ENCODE data around the gene LY6G6D. TPM values are rescaled to one million over a fixed set of nuclear protein-coding genes. Genes with fewer than 3 reads are reported as not detected.

The LY6G6D gene
- total RNA-seq, 1 experiment from 2014 or later, result not detected

DNA sequence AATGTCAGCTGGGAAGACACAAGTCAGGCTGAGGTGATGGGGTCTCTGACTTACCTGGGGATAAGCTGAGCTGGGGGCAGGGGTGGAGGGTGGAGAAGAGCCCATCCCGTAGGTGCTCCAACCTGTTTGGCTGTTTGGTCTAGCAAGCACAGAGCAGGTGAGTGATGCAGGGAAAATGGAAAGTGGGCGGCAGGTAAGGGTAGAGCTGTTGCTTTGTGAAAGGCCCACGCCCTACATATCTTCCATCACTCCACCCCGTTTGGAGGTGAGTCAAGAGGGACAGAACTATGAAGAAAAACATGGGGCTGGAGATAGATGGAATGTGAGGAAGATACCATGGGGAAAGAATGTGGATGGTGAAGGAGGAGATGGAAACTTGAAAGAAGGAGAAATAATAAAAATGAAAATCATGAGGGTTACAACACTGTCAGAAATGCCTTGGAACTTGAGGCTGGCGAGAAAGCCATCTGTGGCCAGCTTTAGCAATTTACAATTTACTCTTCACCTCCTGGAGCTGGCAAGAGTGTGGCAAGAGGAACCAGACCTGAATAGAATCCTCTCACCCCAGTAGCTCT lies 5.1 kb downstream of the LY6G6D start:
- no peak overlapping the region for H3K9ac ChIP-seq (ENCODE audit: extremely low read depth, insufficient read length, low read length)
- Mint-ChIP-seq H3K36me3 (ENCODE audit: insufficient read depth in 1 of 3, low read depth in 3 of 3) (no peaks in the 10 kb centered on the region), H3K9me3 (no peaks in the 10 kb centered on the region), H3K27me3 (ENCODE audit: low read depth) (no peaks in the 10 kb centered on the region), H3K4me1 (peaks cover 19 to 28% of the 10 kb centered on the region in 2 experiments), H3K27ac (peak overlapping the region in 1 of 3 experiments; percentile 19; a peak in 1 of 7 replicates), H3K4me3 (no peak overlapping the region)
- no peaks in the 10 kb centered on the region for H3K27me3 ChIP-seq (ENCODE audit: insufficient read depth, low read length)
- H3K27ac ChIP-seq (ENCODE audit: insufficient read length, low read depth, low read length), result no peak overlapping the region
- no peak overlapping the region for H2AK5ac ChIP-seq (ENCODE audit: insufficient read length, low read length)
- no peak for DNase-seq
- no peak overlapping the region for H2BK120ac ChIP-seq (ENCODE audit: low read depth, low read length, poor library complexity, severe bottlenecking)
- no peak overlapping the region for H3K14ac ChIP-seq (ENCODE audit: insufficient read depth, low read length)
- H4K5ac ChIP-seq (ENCODE audit: insufficient read length, low read depth, low read length), result no peak overlapping the region
- TF ChIP-seq, protein P1, sequence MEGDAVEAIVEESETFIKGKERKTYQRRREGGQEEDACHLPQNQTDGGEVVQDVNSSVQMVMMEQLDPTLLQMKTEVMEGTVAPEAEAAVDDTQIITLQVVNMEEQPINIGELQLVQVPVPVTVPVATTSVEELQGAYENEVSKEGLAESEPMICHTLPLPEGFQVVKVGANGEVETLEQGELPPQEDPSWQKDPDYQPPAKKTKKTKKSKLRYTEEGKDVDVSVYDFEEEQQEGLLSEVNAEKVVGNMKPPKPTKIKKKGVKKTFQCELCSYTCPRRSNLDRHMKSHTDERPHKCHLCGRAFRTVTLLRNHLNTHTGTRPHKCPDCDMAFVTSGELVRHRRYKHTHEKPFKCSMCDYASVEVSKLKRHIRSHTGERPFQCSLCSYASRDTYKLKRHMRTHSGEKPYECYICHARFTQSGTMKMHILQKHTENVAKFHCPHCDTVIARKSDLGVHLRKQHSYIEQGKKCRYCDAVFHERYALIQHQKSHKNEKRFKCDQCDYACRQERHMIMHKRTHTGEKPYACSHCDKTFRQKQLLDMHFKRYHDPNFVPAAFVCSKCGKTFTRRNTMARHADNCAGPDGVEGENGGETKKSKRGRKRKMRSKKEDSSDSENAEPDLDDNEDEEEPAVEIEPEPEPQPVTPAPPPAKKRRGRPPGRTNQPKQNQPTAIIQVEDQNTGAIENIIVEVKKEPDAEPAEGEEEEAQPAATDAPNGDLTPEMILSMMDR (conservative IDR thresholded peaks at IDR 0.05), result no peak
- H4K20me1 ChIP-seq (ENCODE audit: control insufficient read depth, insufficient read depth, insufficient read length), result no peaks in the 10 kb centered on the region
- no peaks in the 10 kb centered on the region for H3K23me2 ChIP-seq (ENCODE audit: insufficient read length, low read depth, low read length, poor library complexity, severe bottlenecking)
- H3T11ph ChIP-seq (ENCODE audit: low read length), result no peak overlapping the region
- H4K91ac ChIP-seq (ENCODE audit: insufficient read length, low read depth, low read length), result no peak overlapping the region
- H3K56ac ChIP-seq (ENCODE audit: insufficient read length, low read depth, low read length), result no peak overlapping the region
- no peak overlapping the region for H4K8ac ChIP-seq (replicated peaks; ENCODE audit: insufficient read length, low read depth, low read length)
- H2AFZ ChIP-seq (ENCODE audit: low read length), result no peak overlapping the region
- no peak overlapping the region for H3K18ac ChIP-seq (ENCODE audit: insufficient read length, low read depth, low read length)
- no CpG with 5 or more reads among the region's 5 CpGs for WGBS (ENCODE audit: extremely low coverage, insufficient read length, low lambda C conversion rate)
- no peak overlapping the region for H3K23ac ChIP-seq (ENCODE audit: insufficient read length, low read depth, low read length)
- no peak overlapping the region for H2BK15ac ChIP-seq (ENCODE audit: low read depth, low read length)
- no peaks in the 10 kb centered on the region for H3K79me2 ChIP-seq (ENCODE audit: insufficient read depth, low read length)
- no peak overlapping the region for H3K4me2 ChIP-seq (ENCODE audit: insufficient read depth, insufficient read length, low read length)
- H2BK20ac ChIP-seq (ENCODE audit: low read depth, low read length, poor library complexity, severe bottlenecking), result no peak overlapping the region
- peaks cover 6% of the 10 kb centered on the region; the same call in 1 of the 2 replicates for H3K4me1 ChIP-seq (ENCODE audit: insufficient read depth, low read length)
- no peak overlapping the region for H3K4ac ChIP-seq (ENCODE audit: low read depth, low read length)
- no peak overlapping the region for H2BK5ac ChIP-seq (ENCODE audit: insufficient read length, low read length)
- H3K9me3 ChIP-seq (ENCODE audit: control insufficient read depth, low read depth, low read length), result no peaks in the 10 kb centered on the region
- H2BK12ac ChIP-seq (ENCODE audit: insufficient read length, low read depth, low read length), result no peak overlapping the region
- no peaks in the 10 kb centered on the region for H3K79me1 ChIP-seq (ENCODE audit: insufficient read depth, low read depth, low read length, poor library complexity, severe bottlenecking)
